H54 (cell line): ENCODE measurements around the gene DCC.

Experiments used
- DNase-seq: peaks from one replicate; pipeline ENCODE4 v3.0.0; 2011; ENCODE audit warnings: low spot score, mixed read lengths; ENCODE audit not compliant: insufficient read length
- FAIRE-seq: peaks from 3 replicates; lab custom pipeline; 2011; peaks lifted over from hg19 to GRCh38; lab: Jason Lieb, UNC
- POLR2A ChIP-seq: IDR thresholded peaks from 2 replicates; pipeline ENCODE4 v1.6.1; 2011; ENCODE audit warnings: low read depth, mild to moderate bottlenecking, low read length

DCC gene

DNA sequence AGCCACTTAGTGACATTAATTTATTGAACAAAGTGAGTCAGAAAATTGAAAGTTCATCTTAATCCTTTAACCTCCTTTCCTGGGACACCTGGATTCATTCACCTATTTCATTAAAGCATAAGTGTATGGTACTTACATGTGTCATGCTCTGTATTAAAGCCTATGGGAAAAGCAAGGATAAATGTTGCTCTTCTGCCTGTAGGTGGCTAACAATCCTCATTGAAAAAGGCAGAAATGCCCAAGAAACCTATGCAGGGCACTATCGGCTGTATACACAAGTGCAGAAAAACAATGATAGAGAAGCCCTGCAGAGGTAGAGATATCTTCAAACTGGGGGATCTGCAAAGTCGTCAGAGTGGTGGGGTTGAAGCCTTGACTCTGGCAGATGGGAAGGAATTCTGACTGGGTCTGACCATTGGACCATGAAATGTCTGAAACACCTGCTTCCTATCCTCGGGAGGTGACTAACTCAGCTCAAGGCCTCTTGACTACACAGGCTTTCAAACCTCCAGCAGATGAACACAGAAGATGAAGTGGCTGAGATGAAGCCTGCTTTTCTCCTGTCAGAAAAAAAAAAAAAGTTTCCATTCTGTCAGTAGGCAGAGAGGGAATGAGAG lies 83.1 kb downstream of the DCC start:
- FAIRE-seq (no peak), DNase-seq (no peak)
- no peak for TF ChIP-seq POLR2A

DNA sequence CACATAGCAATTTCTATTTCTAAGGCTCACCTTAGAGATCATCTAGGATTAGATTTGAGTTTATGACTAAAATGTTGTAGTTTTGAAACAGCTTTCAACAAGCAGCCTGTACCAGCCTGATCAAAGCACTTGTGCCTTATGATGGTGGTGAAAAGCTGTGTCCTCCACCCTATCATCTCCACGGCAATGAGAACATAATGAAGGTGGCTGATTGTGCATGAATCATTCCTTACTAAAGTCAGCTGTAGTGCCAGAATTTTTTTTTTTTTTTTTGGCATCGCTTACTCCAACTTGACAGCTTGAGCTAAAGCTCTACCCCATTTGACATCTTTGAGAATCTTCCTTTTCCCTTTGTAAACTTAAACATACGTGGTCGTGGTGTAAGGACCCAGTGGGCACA lies 86.0 kb downstream of the DCC start:
- FAIRE-seq = no peak
- no peak for DNase-seq
- TF ChIP-seq POLR2A = no peak

DNA sequence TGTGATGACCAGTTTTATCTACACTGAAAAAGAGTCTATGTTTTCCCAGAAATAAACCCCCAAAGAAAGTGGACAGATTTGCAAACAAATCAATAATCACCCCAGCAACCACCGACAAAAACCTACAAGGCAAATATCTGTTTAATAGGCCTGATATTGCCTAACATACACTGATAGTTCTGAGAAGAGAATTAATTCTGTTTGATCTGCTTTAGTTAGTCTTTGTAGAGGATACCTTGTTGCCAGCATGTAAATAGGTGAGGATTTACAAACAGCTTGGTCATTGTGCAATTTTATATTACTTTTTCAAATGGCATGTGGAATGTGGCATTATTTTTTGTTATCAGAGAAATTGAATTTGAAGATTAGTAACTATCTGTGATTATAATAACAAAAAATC lies 86.5 kb downstream of the DCC start:
- TF ChIP-seq POLR2A = no peak
- no peak for DNase-seq
- no peak for FAIRE-seq

DNA sequence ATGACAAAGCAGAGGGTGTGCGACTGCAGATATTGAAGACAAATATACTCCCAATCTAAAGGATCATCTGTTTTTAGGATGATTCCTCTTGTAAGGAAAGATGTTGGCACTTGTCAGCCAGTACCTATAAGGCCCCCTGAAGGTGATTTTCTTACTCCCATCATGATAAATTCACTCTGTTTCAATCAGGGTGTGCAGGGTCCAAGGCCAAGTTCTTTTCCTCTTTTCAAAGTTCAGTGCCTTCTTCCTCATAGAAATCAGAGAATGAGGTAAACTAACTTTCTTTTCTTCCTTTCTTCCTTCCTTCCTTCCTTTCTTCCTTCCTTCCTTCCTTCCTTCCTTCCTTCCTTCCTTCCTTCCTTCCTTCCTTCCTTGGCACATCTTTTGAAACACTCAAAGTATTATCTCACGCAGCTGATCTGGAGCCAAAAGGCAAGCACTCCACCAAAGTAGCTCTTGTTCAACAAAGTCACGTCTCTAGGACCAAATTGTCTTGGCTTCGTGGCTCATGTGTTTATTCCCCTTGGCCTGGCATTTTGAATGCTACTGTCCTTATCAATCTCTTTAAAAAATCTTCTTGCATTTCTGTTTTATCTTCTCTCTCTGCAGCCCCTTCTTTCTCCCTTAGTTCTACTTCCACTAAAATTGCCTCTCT lies 87.7 kb downstream of the DCC start:
- DNase-seq (no peak), FAIRE-seq (no peak)
- no peak for TF ChIP-seq POLR2A

DNA sequence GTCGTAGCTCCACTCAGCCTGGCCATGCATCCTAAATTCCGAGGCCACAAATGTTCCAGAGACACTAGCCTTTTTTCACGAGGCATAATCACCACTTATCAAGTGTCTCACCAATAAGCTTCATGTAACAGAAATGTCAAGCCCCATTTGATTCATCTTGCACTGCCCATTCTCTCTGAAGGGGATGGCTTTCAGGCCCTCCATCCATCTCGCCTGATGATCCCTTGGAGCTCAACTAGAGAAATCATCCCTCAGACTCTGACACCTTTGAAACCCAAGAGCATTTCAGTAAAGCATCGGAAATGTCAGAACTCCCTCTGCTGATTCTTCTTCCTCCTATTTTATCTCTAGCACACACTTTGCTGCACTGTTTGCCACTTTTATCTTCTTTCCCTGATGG lies 91.7 kb downstream of the DCC start:
- no peak for TF ChIP-seq POLR2A
- DNase-seq (no peak), FAIRE-seq (no peak)

DNA sequence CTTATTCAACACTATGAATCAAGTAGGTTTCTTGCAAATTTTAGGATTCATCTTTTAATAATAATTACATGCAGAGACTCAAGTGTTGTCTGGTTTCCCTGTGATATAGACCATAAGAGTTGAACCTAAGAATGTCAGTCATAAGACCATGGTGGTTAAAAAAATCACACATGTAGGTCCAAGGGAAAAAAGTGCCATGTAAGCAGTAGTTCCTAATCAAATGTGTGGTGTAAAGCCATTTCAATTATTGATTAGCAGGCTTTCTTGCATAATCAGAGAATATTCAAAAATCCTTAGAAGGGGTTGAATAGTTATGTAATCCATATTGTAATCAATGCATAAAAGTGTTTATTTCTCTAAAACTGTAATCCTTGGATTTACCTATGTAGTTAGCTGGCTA lies 93.8 kb downstream of the DCC start:
- no peak for FAIRE-seq
- TF ChIP-seq POLR2A = no peak
- DNase-seq = no peak

DNA sequence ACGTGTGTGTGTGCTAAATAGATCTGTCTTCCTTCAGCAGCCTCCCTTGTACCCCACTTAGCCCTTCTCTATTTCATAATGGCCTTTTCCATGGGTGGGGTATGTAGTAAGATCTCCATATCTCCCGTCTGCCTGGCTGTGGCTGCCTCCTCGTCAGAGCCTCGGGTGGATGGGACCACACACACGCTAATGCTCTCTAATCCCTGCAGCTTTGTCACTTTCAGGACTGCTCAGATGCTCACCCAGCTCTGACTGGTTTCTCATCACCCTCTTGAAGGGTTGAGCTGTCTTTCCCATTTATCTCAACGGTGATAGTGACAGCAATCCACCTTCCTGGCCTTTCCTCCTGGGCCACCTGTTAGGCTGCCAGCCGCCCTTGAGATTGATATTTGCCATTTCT lies 95.3 kb downstream of the DCC start:
- DNase-seq (no peak), FAIRE-seq (no peak)
- TF ChIP-seq POLR2A = no peak

DNA sequence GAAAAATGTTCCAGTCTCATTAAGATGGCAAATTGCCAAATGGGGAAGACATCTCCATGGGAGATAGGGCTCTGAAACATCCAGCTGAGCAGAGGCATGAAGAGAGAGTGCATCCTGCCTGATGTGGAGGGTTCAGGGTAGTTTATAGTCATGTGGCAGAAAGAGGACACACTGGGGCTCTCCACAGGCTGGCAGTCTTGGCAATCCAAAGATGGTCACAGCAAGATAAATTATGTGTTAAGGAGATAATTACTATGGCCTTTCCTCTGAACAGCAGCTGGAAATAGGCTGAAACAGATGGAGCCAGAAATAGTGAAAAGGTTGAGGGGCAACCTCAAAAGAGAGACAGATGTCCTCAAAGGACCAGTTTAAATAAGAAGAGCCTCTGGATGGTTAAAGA lies 97.2 kb downstream of the DCC start:
- DNase-seq (no peak), FAIRE-seq (no peak)
- no peak for TF ChIP-seq POLR2A

DNA sequence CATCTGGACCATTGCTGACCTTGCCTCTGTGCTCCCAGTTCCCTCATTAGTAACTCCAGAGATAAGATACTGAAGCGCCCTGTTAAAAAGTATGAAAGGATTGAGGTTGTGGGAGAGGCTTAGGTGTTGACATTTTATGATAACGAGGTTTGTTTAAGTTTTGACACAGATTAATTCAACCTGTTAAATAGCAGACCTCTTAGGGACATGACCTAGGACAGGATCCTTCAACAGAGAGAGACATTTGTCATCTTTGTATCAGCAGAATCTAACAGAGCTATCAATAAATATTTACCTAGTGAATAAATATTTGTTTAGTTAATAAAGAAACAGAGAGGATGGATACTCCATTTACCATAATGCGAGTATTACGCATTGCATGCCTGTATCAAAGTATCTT lies 99.5 kb downstream of the DCC start:
- DNase-seq (no peak), FAIRE-seq (no peak)
- TF ChIP-seq POLR2A = no peak

DNA sequence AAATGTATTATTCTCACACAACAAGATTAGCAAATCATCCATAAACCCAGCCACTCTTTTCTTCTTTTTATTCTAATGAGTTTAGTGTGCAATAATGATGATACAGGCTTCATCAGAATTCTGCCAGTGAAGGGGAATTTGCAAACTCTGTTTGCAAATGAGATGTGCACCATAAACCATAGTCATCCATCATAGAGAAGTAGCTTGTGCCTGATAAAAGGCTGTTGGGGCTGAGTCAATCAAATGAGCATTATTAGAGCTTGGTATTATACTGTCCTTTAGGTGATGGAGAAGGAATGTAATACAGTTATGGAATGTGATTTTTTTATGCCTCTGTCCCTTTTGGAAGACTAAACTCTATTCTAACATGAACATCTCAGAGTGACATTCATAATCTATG lies 101.8 kb downstream of the DCC start:
- no peak for TF ChIP-seq POLR2A
- no peak for DNase-seq
- FAIRE-seq = no peak

DNA sequence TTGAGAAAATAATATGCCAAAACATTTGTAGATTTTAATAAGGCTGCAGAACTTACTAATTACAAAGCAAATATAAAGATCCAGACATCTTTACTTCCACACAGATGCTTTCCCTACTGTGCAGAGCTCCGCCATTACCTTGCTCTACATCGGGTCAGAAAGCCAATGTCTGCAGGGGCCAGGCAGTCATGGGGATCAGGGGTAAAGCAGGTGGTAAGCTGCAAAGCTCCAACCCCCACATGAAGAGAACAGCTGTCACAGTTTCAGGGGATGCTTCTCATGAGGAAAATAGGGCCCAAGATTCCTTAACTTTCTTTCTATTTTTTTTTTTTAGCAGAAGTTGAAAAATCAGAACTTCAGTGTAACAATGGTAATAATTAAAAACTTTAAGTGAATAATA lies 102.7 kb downstream of the DCC start:
- FAIRE-seq = no peak
- TF ChIP-seq POLR2A = no peak
- no peak for DNase-seq

DNA sequence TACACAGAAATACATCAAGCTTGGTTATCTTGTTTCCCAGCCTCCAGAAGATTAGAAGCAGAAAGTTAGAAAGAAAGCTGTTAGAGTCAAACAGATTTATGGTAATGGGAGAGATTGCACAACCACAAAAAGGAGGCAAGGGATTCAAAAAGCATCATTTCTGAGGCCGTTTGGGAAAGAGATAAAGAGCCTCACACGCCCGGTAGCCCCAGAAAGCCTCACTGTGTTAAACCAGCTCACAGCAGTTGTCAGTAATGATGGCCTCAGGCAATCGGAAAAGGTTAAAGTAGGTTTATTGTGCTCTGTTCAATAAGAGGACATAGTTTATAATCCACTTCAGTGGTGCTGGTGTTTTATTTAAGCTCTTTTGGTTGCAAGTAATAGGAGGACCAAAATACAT lies 111.3 kb downstream of the DCC start:
- DNase-seq = no peak
- TF ChIP-seq POLR2A = no peak
- no peak for FAIRE-seq

DNA sequence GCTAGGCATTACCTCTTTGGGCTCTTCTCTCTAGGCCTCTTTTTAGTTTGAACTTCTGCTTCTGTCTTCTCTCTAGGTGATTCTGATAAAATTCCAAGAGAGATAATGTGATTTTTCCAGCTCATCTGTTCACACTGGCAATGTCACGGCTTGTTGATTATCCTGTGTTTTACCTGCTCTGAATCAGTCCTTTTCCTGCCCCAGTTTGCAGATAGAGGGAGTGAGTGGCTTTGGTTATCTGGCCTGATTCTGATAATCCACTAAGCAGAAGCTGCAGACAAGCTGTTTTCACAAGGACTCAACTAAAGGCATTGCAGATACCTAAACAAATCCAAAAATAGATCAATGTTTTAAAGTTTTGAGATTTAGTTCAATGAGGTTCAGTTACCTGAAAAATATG lies 111.9 kb downstream of the DCC start:
- FAIRE-seq = no peak
- DNase-seq = no peak
- no peak for TF ChIP-seq POLR2A

DNA sequence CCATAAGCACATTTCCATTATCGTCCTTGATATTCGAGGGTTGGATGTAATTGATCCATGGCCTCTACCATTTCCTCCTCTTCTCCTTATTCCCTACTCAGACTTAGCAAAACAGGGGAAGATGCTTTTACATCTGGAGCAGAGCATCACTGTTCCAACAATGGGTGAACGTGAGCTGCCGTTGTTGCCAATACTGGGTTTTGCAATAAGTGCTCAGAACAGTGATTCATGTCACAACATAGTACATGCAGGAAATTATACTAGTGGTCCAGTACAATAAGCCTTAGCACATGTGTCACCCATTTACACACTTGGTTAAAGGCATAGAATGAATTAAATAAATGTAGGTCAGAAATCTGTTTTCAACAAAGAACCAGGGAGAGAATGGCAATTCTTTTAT lies 112.4 kb downstream of the DCC start:
- TF ChIP-seq POLR2A = no peak
- FAIRE-seq = no peak
- DNase-seq = no peak

DNA sequence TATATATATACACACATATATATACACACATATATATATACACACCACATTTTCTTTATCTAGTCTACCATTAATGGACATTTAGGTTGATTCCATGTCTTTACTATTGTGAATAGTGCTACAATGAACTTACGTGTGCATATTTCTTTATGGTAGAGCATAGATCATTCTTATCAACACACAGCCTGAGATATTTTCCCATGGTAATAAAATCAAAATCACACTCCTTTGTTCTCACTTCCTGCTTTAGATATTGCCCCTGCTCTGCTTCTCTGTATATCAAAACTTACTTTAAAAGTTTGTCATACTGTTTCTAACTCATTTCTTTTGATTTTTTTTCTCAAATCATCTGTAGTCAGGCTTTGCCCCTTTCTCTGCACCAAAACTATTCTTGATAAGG lies 119.9 kb downstream of the DCC start:
- FAIRE-seq (no peak), DNase-seq (no peak)
- no peak for TF ChIP-seq POLR2A

DNA sequence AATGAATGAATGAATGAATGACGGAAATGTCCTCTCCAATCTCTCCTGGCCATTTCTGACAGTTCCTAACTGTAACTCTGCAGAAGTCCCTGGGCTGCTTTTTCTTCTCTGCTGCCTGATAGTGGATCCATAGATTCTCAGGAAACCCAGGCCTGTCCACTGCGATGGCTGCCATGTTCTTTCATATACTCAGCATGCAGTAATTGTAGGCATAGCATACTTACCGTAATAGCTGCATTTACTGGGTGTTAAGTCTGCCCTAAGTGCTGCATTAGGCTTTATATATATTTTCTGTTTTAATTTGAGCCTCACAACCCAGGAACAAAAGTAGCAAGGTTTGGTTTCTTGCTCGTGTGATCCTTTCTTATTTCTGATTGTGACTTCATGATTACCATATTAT lies 122.9 kb downstream of the DCC start:
- no peak for DNase-seq
- FAIRE-seq = no peak
- no peak for TF ChIP-seq POLR2A
